SIG-M5 treated with dmso at 0.1 percent for 504 hours (cell line): Measurements from ENCODE around the gene U2AF1L4.

ENCODE experiments used
- DNase-seq: peaks from one replicate; lab custom pipeline; 2025; ENCODE audit not compliant: unreplicated experiment; lab: John Stamatoyannopoulos, UW

U2AF1L4 gene

GRCh38 chr19:35745328-35746086 is at the start of gene U2AF1L4, which contains the start of gene PSENEN:
TSS of gene U2AF1L4 (minus strand) at chr19:35745418. CDS start at chr19:35745391, 27 bp downstream.
TSS of gene PSENEN (plus strand) at chr19:35745651. CDS start at chr19:35745931, 280 bp downstream.
- peak; percentile 99 for DNase-seq

GRCh38 chr19:35793381-35794165 is 48.4 kb upstream of the U2AF1L4 start:
- DNase-seq, result no peak

- DNase-seq, result no peak
Measured at GRCh38 chr19:35792888-35793287, 47.7 kb upstream of the U2AF1L4 start.

- DNase-seq, result no peak
Measured at GRCh38 chr19:35792312-35792711, 47.1 kb upstream of the U2AF1L4 start.

GRCh38 chr19:35791814-35792279 is 46.6 kb upstream of the U2AF1L4 start:
- no peak for DNase-seq

- DNase-seq, result no peak
Measured at GRCh38 chr19:35790981-35791813, 46.0 kb upstream of the U2AF1L4 start.

- no peak for DNase-seq
Measured at GRCh38 chr19:35789978-35790944, 45.0 kb upstream of the U2AF1L4 start.

GRCh38 chr19:35789195-35789977 is 44.2 kb upstream of the U2AF1L4 start:
- DNase-seq, result no peak

- DNase-seq, result no peak
Measured at GRCh38 chr19:35788205-35788960, 43.2 kb upstream of the U2AF1L4 start.

GRCh38 chr19:35787227-35787799 is 42.1 kb upstream of the U2AF1L4 start:
- DNase-seq, result no peak

GRCh38 chr19:35786299-35787160 is 41.3 kb upstream of the U2AF1L4 start:
- DNase-seq, result no peak

- no peak for DNase-seq
Measured at GRCh38 chr19:35785339-35785627, 40.1 kb upstream of the U2AF1L4 start.

GRCh38 chr19:35784503-35785338 is 39.5 kb upstream of the U2AF1L4 start:
- no peak for DNase-seq

- DNase-seq, result no peak
Measured at GRCh38 chr19:35783469-35784434, 38.5 kb upstream of the U2AF1L4 start.

GRCh38 chr19:35782589-35782988 is 37.4 kb upstream of the U2AF1L4 start:
- no peak for DNase-seq
